ENCODE results near the gene UQCRC1.

The UQCRC1 gene

DNA sequence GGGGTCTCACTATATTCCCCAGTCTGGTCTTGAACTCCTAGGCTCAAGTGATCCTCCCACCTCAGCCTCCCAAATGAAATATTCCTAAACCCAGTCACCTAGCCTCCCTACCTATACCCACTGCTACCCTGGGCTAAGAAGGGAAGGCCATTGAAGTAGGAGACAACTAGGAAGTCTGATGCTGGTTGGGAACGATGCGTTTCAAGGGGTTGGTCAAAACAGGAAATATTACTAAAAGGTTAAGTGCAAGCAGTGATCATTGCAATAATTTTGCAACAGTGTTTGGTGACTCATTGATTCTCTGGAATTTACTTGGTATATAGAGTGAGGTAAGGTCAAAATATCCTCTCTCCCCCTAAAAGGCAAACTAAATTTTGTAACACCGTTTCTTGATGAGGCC, 4.6 kb upstream of the UQCRC1 start:
- TF ChIP-seq, protein P1, sequence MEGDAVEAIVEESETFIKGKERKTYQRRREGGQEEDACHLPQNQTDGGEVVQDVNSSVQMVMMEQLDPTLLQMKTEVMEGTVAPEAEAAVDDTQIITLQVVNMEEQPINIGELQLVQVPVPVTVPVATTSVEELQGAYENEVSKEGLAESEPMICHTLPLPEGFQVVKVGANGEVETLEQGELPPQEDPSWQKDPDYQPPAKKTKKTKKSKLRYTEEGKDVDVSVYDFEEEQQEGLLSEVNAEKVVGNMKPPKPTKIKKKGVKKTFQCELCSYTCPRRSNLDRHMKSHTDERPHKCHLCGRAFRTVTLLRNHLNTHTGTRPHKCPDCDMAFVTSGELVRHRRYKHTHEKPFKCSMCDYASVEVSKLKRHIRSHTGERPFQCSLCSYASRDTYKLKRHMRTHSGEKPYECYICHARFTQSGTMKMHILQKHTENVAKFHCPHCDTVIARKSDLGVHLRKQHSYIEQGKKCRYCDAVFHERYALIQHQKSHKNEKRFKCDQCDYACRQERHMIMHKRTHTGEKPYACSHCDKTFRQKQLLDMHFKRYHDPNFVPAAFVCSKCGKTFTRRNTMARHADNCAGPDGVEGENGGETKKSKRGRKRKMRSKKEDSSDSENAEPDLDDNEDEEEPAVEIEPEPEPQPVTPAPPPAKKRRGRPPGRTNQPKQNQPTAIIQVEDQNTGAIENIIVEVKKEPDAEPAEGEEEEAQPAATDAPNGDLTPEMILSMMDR (conservative IDR thresholded peaks at IDR 0.05; ENCODE audit: low read depth, low read length), result no peak
- no peak for DNase-seq (ENCODE audit: low read depth)
- no peak overlapping the region for H3K4me3 ChIP-seq (ENCODE audit: low read length)

DNA sequence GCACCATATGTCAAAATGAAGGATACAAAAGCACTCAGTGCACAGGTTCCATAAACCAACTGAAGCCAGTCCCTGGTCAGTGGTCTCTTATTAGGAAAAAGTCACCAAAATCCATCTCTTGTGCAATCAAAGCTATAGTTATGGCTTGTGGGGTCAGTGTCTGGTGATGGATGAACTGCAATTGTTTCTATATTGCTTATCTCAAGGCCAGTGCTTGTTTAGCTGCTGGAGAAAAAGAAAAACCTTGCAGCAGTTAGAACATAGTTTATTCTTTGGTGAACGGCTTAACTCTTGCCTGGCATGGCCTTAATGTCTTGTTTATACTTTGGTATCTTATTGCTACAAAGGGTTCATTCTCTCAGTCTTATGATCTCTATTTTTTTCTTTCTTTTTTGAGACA, 2.9 kb upstream of the UQCRC1 start:
- DNase-seq (ENCODE audit: low read depth), result no peak
- TF ChIP-seq, protein P1 (conservative IDR thresholded peaks at IDR 0.05; ENCODE audit: low read depth, low read length), result no peak
- no peak overlapping the region for H3K4me3 ChIP-seq (ENCODE audit: low read length)

DNA sequence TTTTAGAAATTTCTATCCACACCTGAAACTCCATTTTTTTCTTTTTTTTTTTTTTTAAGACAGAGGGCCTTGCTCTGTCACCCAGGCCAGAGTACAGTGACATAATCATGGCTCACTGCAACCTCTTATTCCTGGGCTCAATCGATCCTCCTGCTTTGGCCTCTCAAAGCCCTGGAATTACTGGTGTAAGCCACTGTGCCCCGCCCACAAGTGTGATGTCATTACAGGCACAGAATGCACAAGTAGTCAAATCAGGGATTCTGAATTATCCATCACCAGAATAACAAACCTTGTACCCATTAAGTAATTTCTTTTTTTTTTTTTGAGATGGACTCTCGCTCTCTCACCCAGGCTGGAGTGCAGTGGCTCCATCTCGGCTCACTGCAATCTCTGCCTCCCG, 1.9 kb downstream of the UQCRC1 start:
- no peak for DNase-seq (ENCODE audit: low read depth)
- no peak overlapping the region for H3K4me3 ChIP-seq (ENCODE audit: low read length)
- TF ChIP-seq, protein P1 (conservative IDR thresholded peaks at IDR 0.05; ENCODE audit: low read depth, low read length), result no peak

DNA sequence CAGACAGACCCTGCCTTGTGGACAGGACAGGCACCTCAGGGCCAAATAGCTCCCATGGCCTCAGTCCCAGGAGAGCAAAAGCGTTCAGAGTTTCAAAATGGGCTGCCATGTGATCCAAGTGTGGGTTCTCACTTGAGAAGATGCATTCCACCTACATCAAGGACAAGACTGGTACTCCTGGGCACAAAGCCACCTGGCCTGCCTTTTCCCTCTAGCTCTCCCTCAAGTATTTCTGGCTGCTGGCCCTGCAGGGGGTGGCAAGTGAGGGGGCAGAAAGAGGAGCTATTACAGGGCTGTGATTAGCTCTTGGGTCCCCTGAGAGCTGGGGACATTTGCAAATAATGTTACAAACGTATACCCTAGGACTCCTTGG, 7.8 kb downstream of the UQCRC1 start:
- no peak for DNase-seq (ENCODE audit: low read depth)
- TF ChIP-seq, protein P1 (conservative IDR thresholded peaks at IDR 0.05; ENCODE audit: low read depth, low read length), result no peak
- no peak overlapping the region for H3K4me3 ChIP-seq (ENCODE audit: low read length)

DNA sequence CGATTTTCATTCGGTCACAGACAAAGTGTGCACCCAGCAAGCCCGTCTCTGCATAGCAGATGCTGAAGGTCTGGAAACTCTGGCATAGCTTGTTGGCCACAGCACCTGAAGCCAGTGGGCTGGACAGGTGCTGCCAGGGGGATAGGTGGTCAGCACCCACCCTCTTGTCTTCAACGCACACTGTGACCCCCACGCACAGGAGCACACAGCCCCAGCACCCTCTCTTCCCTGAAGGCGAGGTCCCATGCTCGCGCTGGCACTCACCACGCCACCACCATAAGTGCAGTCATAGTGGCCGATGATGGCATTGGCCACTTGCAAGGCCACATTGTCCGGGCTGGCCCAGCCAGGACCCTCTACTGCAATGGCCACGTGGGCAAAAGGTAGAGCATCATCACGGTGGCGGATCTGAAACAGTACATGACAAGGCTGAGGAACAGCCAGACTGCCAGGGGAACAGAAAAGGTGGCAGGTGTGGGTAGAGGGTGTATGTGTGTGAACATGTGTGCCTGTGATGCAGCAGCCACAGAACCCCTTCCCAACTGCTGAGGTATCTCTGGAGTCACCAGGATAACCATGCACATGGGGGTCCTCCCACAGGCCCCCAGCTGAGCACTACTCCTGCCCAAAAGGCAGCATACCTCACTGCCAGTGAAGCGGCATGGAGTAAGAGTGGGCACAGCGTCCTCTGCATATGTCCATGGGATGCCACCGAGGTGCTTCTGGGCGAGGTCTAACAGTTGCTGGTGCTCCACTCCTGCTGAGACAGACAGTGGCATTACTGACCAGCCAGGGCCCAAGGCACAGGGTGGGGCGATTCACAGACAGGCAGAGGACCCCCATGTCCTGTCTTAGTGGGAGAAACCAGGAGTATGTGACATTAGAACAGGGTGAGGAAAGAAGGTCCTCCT, 8.5 kb downstream of the UQCRC1 start:
- no peak overlapping the region for H3K4me3 ChIP-seq (ENCODE audit: low read length)
- no peak for DNase-seq (ENCODE audit: low read depth)
- TF ChIP-seq, protein P1 (conservative IDR thresholded peaks at IDR 0.05; ENCODE audit: low read depth, low read length), result no peak

DNA sequence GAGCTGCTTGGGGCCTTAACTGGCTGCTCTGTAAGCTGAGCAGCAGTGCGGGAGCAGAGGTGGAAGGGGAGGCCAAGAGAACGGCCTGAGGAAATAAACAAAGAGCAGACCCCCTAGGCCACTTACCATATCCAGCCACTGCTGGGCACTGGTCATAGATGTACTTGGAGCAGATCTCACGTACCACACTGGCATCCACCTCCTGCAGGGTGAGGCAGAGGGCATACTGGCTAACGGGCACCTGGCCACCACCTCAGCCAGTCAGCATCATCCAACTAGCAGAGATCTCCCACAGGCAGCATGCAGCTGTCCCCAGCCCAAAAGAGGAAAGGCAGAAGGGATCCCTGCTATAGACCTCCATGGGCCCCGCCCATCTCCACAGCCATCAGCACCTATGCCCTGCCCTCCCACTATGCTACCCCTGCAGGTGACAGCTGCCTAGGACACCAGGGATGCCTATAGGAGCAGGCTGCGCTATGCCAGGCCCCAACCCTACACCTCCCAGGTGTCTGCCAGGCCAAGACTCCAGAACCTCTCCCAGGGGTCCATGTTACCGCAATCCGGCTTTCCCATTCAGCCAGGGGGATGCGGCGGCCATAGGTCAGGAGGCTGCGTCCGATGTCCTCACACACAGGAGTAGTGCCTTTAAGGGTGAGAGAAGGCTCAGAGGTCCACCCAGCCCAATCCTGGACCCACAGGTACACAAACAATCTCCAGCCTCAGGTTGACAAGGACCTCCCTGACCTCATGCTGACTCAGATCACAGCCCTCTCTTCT, 9.7 kb downstream of the UQCRC1 start:
- TF ChIP-seq, protein P1 (conservative IDR thresholded peaks at IDR 0.05; ENCODE audit: low read depth, low read length), result no peak
- H3K4me3 ChIP-seq (ENCODE audit: low read length), result no peak overlapping the region
- no peak for DNase-seq (ENCODE audit: low read depth)

All from retinal pigment epithelial cell (primary cell).